ENCODE results near the gene NRG4. TPM values are rescaled to one million over a fixed set of nuclear protein-coding genes. Genes with fewer than 3 reads are reported as not detected.

The NRG4 gene
- total and polyA plus RNA-seq, 2 of the 8 experiments (the other 6 are each of a cell fraction or from before 2014, with no cell fraction given): 0.24 TPM; not detected in 1

DNA sequence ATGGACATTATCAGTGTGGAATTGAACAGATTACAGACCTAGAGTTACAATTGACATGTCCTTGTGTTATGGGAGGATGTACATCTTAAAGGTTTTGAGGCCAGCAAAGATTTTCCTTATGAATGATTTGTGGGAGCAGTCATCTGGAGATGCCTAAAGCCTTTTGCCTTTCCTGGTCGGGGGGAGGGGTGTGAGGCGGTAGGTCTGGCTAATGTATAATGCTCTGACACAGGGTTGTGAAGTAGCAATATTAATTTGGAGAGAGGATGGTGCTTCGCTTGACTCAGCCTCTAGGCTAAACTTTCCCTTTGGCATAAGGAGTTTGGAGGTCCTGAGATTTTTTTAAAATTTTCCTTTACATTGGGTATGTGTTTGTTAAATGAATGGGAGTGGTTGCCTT lies 85.3 kb downstream of the NRG4 start:
- H2BK15ac ChIP-seq (ENCODE audit: low read length): no peak overlapping the region
- H4K20me1 ChIP-seq (replicated peaks in 1 of 2; ENCODE audit: control insufficient read depth in 1 of 2, insufficient read depth in 2 of 2, low read length in 2 of 2): peaks cover 7 to 15% of the 10 kb centered on the region in 2 experiments
- no peak overlapping the region for H3K4me3 ChIP-seq (ENCODE audit: extremely low read depth in 1 of 4, insufficient read depth in 2 of 4, low read depth in 3 of 4, low read length in 4 of 4)
- no peak overlapping the region for H2BK12ac ChIP-seq (ENCODE audit: low read depth, low read length)
- no peak overlapping the region for H4K5ac ChIP-seq (ENCODE audit: insufficient read length, low read depth, low read length)
- CTCF ChIA-PET (ENCODE audit: partially characterized antibody): interaction anchor here (0.9 to 4.5 kb wide), 5 partner anchors 85 to 212 kb away, joined by 3 to 41 read pairs (median 3); no protein-coding TSS in a partner anchor
- POLR2A ChIA-PET (ENCODE audit: partially characterized antibody): no interaction called here
- H3K27me3 ChIP-seq (replicated peaks in 1 of 4; ENCODE audit: control insufficient read depth in 3 of 4, extremely low read depth in 1 of 4, insufficient read depth in 3 of 4, low read length in 3 of 4): no peaks in the 10 kb centered on the region
- H4K91ac ChIP-seq (replicated peaks; ENCODE audit: insufficient read length, low read length): no peak overlapping the region
- H3K4ac ChIP-seq (replicated peaks; ENCODE audit: insufficient read length, low read depth, low read length): no peak overlapping the region
- no peak overlapping the region for H3K4me2 ChIP-seq (ENCODE audit: insufficient read depth in 1 of 2, low read depth in 2 of 2, low read length in 2 of 2)
- no peak overlapping the region for H2AK5ac ChIP-seq (ENCODE audit: low read depth, low read length)
- H3K79me2 ChIP-seq (ENCODE audit: control insufficient read depth in 1 of 2, insufficient read depth in 2 of 2, low read length in 2 of 2): peaks cover 7 to 39% of the 10 kb centered on the region in 2 experiments; a peak in 3 of 4 replicates
- H3K14ac ChIP-seq (ENCODE audit: insufficient read length): no peak overlapping the region
- H2BK5ac ChIP-seq (ENCODE audit: low read depth, low read length): no peak overlapping the region
- H3K18ac ChIP-seq (ENCODE audit: extremely low read depth, low read length): no peak overlapping the region
- no peak overlapping the region for H4K8ac ChIP-seq (ENCODE audit: extremely low read depth, insufficient read depth, low read length)
- no peak overlapping the region for H3K56ac ChIP-seq (replicated peaks; ENCODE audit: insufficient read length, low read depth, low read length)
- TF ChIP-seq PHF8 (conservative IDR thresholded peaks at IDR 0.05; ENCODE audit: low read depth, low read length) (no peak), CHD1 (IDR thresholded peaks at IDR 0.05; ENCODE audit: low read depth, low read length) (no peak), KDM4A (IDR thresholded peaks at IDR 0.05; ENCODE audit: low read depth, low read length, severe bottlenecking) (no peak)
- no peak for FAIRE-seq
- H3K36me3 ChIP-seq (ENCODE audit: control insufficient read depth in 2 of 4, insufficient read depth in 4 of 4, low read length in 3 of 4): peaks cover 0 to 20% (median 17%) of the 10 kb centered on the region in 4 experiments; a peak in 7 of 8 replicates
- no peak for DNase-seq (ENCODE audit: low read depth in 1 of 2, low spot score in 2 of 2)
- peaks cover 0 to 11% (median 3%) of the 10 kb centered on the region in 4 experiments; a peak in 3 of 7 replicates for H3K4me1 ChIP-seq (replicated peaks in 1 of 4; ENCODE audit: control insufficient read depth in 3 of 4, insufficient read depth in 4 of 4, low read length in 3 of 4)
- no peaks in the 10 kb centered on the region for H3K9me3 ChIP-seq (ENCODE audit: insufficient read depth in 2 of 2, low read depth in 1 of 2, low read length in 1 of 2)
- no peak overlapping the region for H3K23ac ChIP-seq (ENCODE audit: insufficient read length)
- no peaks in the 10 kb centered on the region; the same call in 1 of the 2 replicates for H3K23me2 ChIP-seq (ENCODE audit: low read depth, low read length)
- 71% methylated on average over 3 of the region's 3 CpGs; no CpG with 5 or more reads in 1 of the 2 experiments for WGBS, 2 experiments (ENCODE audit: extremely low coverage in 1 of 2, insufficient coverage in 1 of 2, insufficient read length in 1 of 2, insufficient replicate concordance in 2 of 2, low coverage in 1 of 2, low lambda C conversion rate in 2 of 2, missing lambda C conversion rate in 1 of 2)
- no peak overlapping the region for H3K27ac ChIP-seq (ENCODE audit: low read depth, low read length)
- no peak overlapping the region for H3K9ac ChIP-seq (replicated peaks in 1 of 4; ENCODE audit: extremely low read depth in 1 of 4, low read depth in 3 of 4, low read length in 3 of 4)
- no peak overlapping the region for H2BK20ac ChIP-seq (ENCODE audit: low read length)
- no peak overlapping the region for H2BK120ac ChIP-seq (replicated peaks; ENCODE audit: low read depth, low read length)
- H3K79me1 ChIP-seq (ENCODE audit: low read depth, low read length): 0 out of 2 replicates have a peak, but pooled peaks cover 2% of the 10 kb centered on the region
- H2AFZ ChIP-seq (ENCODE audit: low read length): no peak overlapping the region
